Stimulated activated memory B cell treated with anti-CD40 and anti-IgM and Interleukin-4, amounts not matched to agents 10 μg/mL and 1 μg/mL and 100 μg/mL, for 72 hours (primary cell): ENCODE results near the gene LTK.

Experiments
- ATAC-seq: fragments of 150-1000 bp; cut with Tn5 transposase; 2 replicates; pipeline ENCODE4 v1.10.0; 2021
- H3K27ac Mint-ChIP-seq: one replicate; pipeline ENCODE4 v1.8.0; 2022; ENCODE audit warnings: mild to moderate bottlenecking, mixed read lengths
- H3K27me3 Mint-ChIP-seq: one replicate; pipeline ENCODE4 v1.8.0; 2022; ENCODE audit warnings: mixed read lengths
- H3K36me3 Mint-ChIP-seq: one replicate; pipeline ENCODE4 v1.8.0; 2022; ENCODE audit warnings: mixed read lengths
- H3K4me1 Mint-ChIP-seq: one replicate; pipeline ENCODE4 v1.8.0; 2022; ENCODE audit warnings: mixed read lengths
- H3K4me3 Mint-ChIP-seq: one replicate; pipeline ENCODE4 v1.8.0; 2022; ENCODE audit warnings: mild to moderate bottlenecking, moderate library complexity, mixed read lengths
- H3K9me3 Mint-ChIP-seq: one replicate; pipeline ENCODE4 v1.8.0; 2022; ENCODE audit warnings: mixed read lengths

Gene LTK

GRCh38 chr15:41494922-41495735, 18.5 kb downstream of the LTK start:
- Mint-ChIP-seq H3K9me3 (no peaks in the 10 kb centered on the region), H3K27ac (no peak overlapping the region), H3K36me3 (no peaks in the 10 kb centered on the region), H3K27me3 (peaks cover 60% of the 10 kb centered on the region), H3K4me3 (peak overlapping the region; percentile 64), H3K4me1 (peaks cover 30% of the 10 kb centered on the region)
- no peak for ATAC-seq

GRCh38 chr15:41494190-41494921, 19.3 kb downstream of the LTK start:
- peak; percentile 37 for ATAC-seq
- H3K27me3 Mint-ChIP-seq = peaks cover 55% of the 10 kb centered on the region
- peak overlapping the region; percentile 60 for H3K4me3 Mint-ChIP-seq
- peaks cover 29% of the 10 kb centered on the region for H3K4me1 Mint-ChIP-seq
- no peak overlapping the region for H3K27ac Mint-ChIP-seq
- no peaks in the 10 kb centered on the region for H3K36me3 Mint-ChIP-seq
- H3K9me3 Mint-ChIP-seq = no peaks in the 10 kb centered on the region

GRCh38 chr15:41493902-41494189, 19.8 kb downstream of the LTK start:
- ATAC-seq = peak; percentile 48
- peaks cover 51% of the 10 kb centered on the region for H3K27me3 Mint-ChIP-seq
- H3K36me3 Mint-ChIP-seq = no peaks in the 10 kb centered on the region
- no peaks in the 10 kb centered on the region for H3K9me3 Mint-ChIP-seq
- peak overlapping the region; percentile 60 for H3K4me3 Mint-ChIP-seq
- no peak overlapping the region for H3K27ac Mint-ChIP-seq
- peaks cover 24% of the 10 kb centered on the region for H3K4me1 Mint-ChIP-seq

GRCh38 chr15:41493205-41493901, 20.3 kb downstream of the LTK start, which contains the start of gene ITPKA:
ITPKA (plus strand) TSS chr15:41493874; CDS start chr15:41493928, 54 bp downstream.
- Mint-ChIP-seq H3K27ac (peak within 1 kb of the TSS; percentile 68), H3K27me3 (peaks cover 46% of the 10 kb centered on the region), H3K4me3 (peak within 1 kb of the TSS; percentile 80), H3K9me3 (no peaks in the 10 kb centered on the region), H3K4me1 (peaks cover 19% of the 10 kb centered on the region), H3K36me3 (no peaks in the 10 kb centered on the region)
- ATAC-seq = peak; percentile 89

GRCh38 chr15:41492597-41493204, 20.9 kb downstream of the LTK start:
- ATAC-seq = no peak
- Mint-ChIP-seq H3K4me3 (peak overlapping the region; percentile 80), H3K4me1 (peaks cover 19% of the 10 kb centered on the region), H3K36me3 (no peaks in the 10 kb centered on the region), H3K9me3 (no peaks in the 10 kb centered on the region), H3K27ac (peak overlapping the region; percentile 68), H3K27me3 (peaks cover 41% of the 10 kb centered on the region)

GRCh38 chr15:41491889-41492288, 21.7 kb downstream of the LTK start:
- no peak for ATAC-seq
- Mint-ChIP-seq H3K27ac (no peak overlapping the region), H3K4me1 (peaks cover 19% of the 10 kb centered on the region), H3K36me3 (no peaks in the 10 kb centered on the region), H3K27me3 (peaks cover 33% of the 10 kb centered on the region), H3K9me3 (no peaks in the 10 kb centered on the region), H3K4me3 (no peak overlapping the region)

GRCh38 chr15:41490355-41490754, 23.3 kb downstream of the LTK start:
- peak; percentile 57 for ATAC-seq
- Mint-ChIP-seq H3K27ac (no peak overlapping the region), H3K4me3 (no peak overlapping the region), H3K4me1 (peaks cover 16% of the 10 kb centered on the region), H3K9me3 (no peaks in the 10 kb centered on the region), H3K27me3 (peaks cover 22% of the 10 kb centered on the region), H3K36me3 (no peaks in the 10 kb centered on the region)

GRCh38 chr15:41489641-41490040, 24.0 kb downstream of the LTK start:
- Mint-ChIP-seq H3K27me3 (peaks cover 22% of the 10 kb centered on the region), H3K36me3 (no peaks in the 10 kb centered on the region), H3K4me1 (peaks cover 10% of the 10 kb centered on the region), H3K9me3 (no peaks in the 10 kb centered on the region), H3K4me3 (no peak overlapping the region), H3K27ac (no peak overlapping the region)
- no peak for ATAC-seq

- Mint-ChIP-seq H3K36me3 (no peaks in the 10 kb centered on the region), H3K4me3 (no peak overlapping the region), H3K9me3 (no peaks in the 10 kb centered on the region), H3K27ac (no peak overlapping the region), H3K4me1 (peaks cover 19% of the 10 kb centered on the region), H3K27me3 (peaks cover 17% of the 10 kb centered on the region)
- no peak for ATAC-seq
These were observed 25.8 kb downstream of the LTK start for GRCh38 chr15:41487802-41488201.

- ATAC-seq = no peak
- H3K4me1 Mint-ChIP-seq = peaks cover 17% of the 10 kb centered on the region
- H3K4me3 Mint-ChIP-seq = no peak overlapping the region
These were observed 26.2 kb downstream of the LTK start for GRCh38 chr15:41487381-41487780.

GRCh38 chr15:41486286-41486685, 27.3 kb downstream of the LTK start:
- Mint-ChIP-seq H3K36me3 (peaks cover 3% of the 10 kb centered on the region), H3K4me1 (peaks cover 16% of the 10 kb centered on the region), H3K27ac (no peak overlapping the region), H3K4me3 (no peak overlapping the region), H3K9me3 (no peaks in the 10 kb centered on the region), H3K27me3 (peaks cover 2% of the 10 kb centered on the region)
- no peak for ATAC-seq

More at GRCh38 chr15:41487381-41487780, 26.2 kb downstream of the LTK start:
- Mint-ChIP-seq H3K36me3 (no peaks in the 10 kb centered on the region), H3K27me3 (peaks cover 13% of the 10 kb centered on the region), H3K9me3 (no peaks in the 10 kb centered on the region), H3K27ac (no peak overlapping the region)

- Mint-ChIP-seq H3K27ac (no peak overlapping the region), H3K27me3 (no peaks in the 10 kb centered on the region), H3K9me3 (no peaks in the 10 kb centered on the region), H3K4me1 (peaks cover 16% of the 10 kb centered on the region), H3K4me3 (no peak overlapping the region), H3K36me3 (peaks cover 15% of the 10 kb centered on the region)
- ATAC-seq = no peak
These were observed 28.5 kb downstream of the LTK start for GRCh38 chr15:41484937-41485625.

GRCh38 chr15:41483519-41483918, 30.1 kb downstream of the LTK start:
- no peak for ATAC-seq

GRCh38 chr15:41483115-41483514, 30.5 kb downstream of the LTK start:
- peak; percentile 87 for ATAC-seq
- Mint-ChIP-seq H3K4me3 (peak overlapping the region; percentile 27), H3K4me1 (peaks cover 16% of the 10 kb centered on the region), H3K27ac (peak overlapping the region; percentile 50), H3K36me3 (peaks cover 27% of the 10 kb centered on the region), H3K9me3 (no peaks in the 10 kb centered on the region), H3K27me3 (no peaks in the 10 kb centered on the region)

More at GRCh38 chr15:41483519-41483918, 30.1 kb downstream of the LTK start:
- Mint-ChIP-seq H3K27ac (peak overlapping the region; percentile 50), H3K9me3 (no peaks in the 10 kb centered on the region), H3K4me1 (peaks cover 16% of the 10 kb centered on the region), H3K27me3 (no peaks in the 10 kb centered on the region), H3K36me3 (peaks cover 27% of the 10 kb centered on the region), H3K4me3 (peak overlapping the region; percentile 27)
